ENCODE results near the gene USP32. TPM values are rescaled to one million over a fixed set of nuclear protein-coding genes. Genes with fewer than 3 reads are reported as not detected.
"Not testable (repeated sequence)": the region's sequence is repeated elsewhere in the genome, so short reads cannot be mapped to it uniquely, and the experiment has no call there.

USP32 gene
- total and polyA plus RNA-seq, 2 donors, result 18.2 to 63.7 TPM

DNA sequence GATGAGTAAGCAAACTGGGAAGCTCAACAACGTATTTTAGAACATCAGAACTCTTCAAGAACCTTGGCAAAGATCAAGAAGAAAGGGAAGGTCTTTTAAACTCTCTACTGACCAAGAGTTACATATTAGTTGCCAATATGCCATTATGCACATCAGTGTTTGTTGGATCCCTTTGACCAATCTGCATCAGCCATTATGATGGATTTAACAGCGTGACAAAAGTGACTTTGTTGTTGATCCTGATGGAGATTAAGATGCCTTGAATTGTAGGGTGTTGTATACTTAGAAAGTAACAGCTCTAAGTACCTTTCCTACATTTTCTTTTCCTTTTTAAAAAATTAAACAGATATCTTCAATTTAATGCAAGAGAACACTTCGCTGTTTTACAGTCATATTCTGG, 133.6 kb downstream of the USP32 start:
- Histone ChIP-seq H3K4me1 (ENCODE audit: insufficient read depth) (no peaks in the 10 kb centered on the region), H3K27ac (ENCODE audit: low read depth) (no peak overlapping the region), H3K4me3 (ENCODE audit: low read depth, low read length) (no peak overlapping the region), H3K36me3 (ENCODE audit: insufficient read depth) (no peaks in the 10 kb centered on the region)
- no peak for DNase-seq (ENCODE audit: extremely low spot score)
- WGBS, result 93% methylated on average over 3 of the region's 3 CpGs

DNA sequence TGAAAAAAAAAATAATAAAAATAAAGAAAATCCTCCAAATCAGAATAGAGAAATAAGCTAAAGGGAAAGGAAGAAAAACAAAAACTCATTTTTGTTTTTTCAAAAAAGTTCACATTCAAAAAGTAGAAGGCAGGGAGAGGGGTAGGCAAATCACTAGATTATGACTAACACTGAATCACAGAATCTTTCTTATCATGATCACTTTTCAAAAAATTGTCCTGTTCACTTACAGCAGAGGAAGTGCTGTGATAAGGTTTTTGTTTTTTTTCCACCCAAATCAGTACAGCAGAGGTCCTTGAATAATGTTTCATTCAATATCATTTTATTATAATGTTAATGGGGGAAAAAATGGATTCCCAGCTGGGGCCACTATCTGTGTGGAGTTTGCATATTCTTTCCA, 135.8 kb downstream of the USP32 start:
- Histone ChIP-seq H3K27ac (ENCODE audit: low read depth) (no peak overlapping the region), H3K4me3 (ENCODE audit: low read depth, low read length) (no peak overlapping the region), H3K4me1 (ENCODE audit: insufficient read depth) (no peaks in the 10 kb centered on the region), H3K36me3 (ENCODE audit: insufficient read depth) (no peaks in the 10 kb centered on the region)
- no peak for DNase-seq (ENCODE audit: extremely low spot score)

DNA sequence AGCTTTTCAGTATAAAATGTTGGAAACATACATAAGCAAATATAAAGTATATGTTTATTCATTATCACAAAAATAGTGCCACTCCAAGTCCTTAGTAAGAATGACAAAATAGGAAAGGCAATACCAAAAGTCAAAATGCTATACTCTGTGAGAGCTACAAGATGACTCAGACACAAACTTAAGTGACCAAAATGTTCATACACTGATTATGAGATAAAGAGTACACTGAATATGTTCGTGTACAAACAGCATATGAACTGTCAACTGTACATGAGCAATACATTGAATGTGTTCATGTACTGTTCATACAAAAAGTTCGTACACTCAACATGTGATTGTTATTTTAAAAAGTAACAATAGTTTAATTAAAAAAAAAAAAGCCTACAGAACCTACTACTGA, 138.9 kb downstream of the USP32 start:
- H3K4me3 ChIP-seq (ENCODE audit: low read depth, low read length), result no peak overlapping the region
- H3K36me3 ChIP-seq (ENCODE audit: insufficient read depth), result no peaks in the 10 kb centered on the region
- H3K4me1 ChIP-seq (ENCODE audit: insufficient read depth), result no peaks in the 10 kb centered on the region
- 92% methylated on average over 2 of the region's 2 CpGs for WGBS
- no peak overlapping the region for H3K27ac ChIP-seq (ENCODE audit: low read depth)
- no peak for DNase-seq (ENCODE audit: extremely low spot score)

DNA sequence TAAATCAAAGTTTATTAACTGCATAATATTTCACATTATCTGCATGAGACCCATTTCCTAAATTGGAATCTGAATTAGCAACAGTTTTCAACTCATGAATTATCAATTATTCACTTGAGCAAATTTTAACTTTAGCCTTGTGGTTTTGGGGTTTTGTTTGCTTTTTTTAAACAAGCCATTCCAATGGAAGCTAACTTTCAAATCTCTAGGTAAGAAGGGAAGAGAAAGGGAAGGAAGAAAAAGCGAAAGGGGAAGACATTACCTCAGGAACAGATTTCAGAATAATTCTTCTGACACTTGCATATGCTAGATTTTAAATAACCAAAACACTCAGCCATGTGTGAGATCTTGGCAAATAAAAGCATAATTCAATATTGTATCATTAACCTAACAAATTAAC, 139.5 kb downstream of the USP32 start:
- no peaks in the 10 kb centered on the region for H3K36me3 ChIP-seq (ENCODE audit: insufficient read depth)
- no peak overlapping the region for H3K4me3 ChIP-seq (ENCODE audit: low read depth, low read length)
- no peaks in the 10 kb centered on the region for H3K4me1 ChIP-seq (ENCODE audit: insufficient read depth)
- no peak overlapping the region for H3K27ac ChIP-seq (ENCODE audit: low read depth)
- DNase-seq (ENCODE audit: extremely low spot score), result no peak
- 91% methylated on average over 1 of the region's 1 CpG for WGBS

DNA sequence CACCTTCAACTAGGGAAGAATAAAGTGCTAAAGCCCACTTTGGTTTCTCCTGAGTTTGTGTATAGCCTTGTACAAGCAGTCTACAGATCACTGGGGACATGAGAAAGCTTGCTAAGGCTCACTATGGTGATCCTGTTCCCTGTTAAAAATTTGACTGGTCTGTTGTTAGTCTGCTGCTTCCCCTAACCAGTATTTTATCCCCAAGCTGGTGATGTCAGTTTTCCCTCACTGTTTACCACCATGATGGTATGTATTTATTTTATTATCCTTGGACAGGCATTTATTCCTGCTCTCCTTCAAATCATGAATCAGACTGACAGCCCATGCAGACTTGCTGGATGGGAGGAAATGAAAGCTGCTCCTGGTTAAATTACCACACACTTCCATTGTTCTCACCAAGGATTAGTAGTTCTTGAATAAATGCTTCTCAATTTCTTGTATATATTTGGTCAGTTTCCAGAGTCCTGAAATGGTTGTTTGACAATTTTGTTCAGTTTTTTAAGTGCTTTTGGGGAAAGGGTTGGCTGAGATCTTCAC, 142.6 kb downstream of the USP32 start:
- Histone ChIP-seq H3K36me3 (ENCODE audit: insufficient read depth) (no peaks in the 10 kb centered on the region), H3K4me1 (ENCODE audit: insufficient read depth) (no peaks in the 10 kb centered on the region), H3K4me3 (ENCODE audit: low read depth, low read length) (no peak overlapping the region), H3K27ac (ENCODE audit: low read depth) (no peak overlapping the region)
- no peak for DNase-seq (ENCODE audit: extremely low spot score)

DNA sequence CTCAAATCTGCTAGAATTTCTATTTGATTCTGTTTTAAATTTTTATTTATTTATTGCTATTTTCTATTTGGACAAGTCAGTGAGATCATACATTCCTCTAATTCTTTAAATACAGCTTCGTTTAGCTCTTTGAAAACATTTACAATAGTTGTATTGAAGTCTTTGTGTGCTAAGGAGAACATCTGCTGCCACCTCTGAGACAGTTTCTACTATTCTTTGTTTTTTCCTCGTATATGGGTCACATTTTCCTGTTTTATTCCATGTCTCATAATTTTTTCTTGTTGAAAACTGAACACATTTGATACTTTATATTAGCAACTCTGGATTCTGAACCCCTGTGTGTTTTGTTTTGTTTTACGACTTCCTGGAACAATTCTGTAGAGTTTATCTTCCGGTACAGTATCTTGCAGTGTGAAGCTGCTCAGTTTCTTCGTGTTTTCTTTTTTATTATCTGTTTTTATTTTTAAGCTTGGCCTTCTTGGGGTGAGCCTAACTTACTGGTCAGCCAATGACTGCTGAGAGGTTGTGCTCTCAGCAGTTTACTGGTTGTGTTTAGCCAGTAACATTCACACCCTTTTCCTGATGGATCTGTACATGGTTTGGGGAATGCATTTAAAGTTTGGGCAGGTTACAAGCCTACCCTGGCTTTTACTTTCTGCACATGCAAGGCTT, 143.2 kb downstream of the USP32 start:
- H3K27ac ChIP-seq (ENCODE audit: low read depth), result no peak overlapping the region
- no peaks in the 10 kb centered on the region for H3K36me3 ChIP-seq (ENCODE audit: insufficient read depth)
- 49% methylated on average over 5 of the region's 5 CpGs for WGBS
- no peaks in the 10 kb centered on the region for H3K4me1 ChIP-seq (ENCODE audit: insufficient read depth)
- no peak for DNase-seq (ENCODE audit: extremely low spot score)
- no peak overlapping the region for H3K4me3 ChIP-seq (ENCODE audit: low read depth, low read length)

DNA sequence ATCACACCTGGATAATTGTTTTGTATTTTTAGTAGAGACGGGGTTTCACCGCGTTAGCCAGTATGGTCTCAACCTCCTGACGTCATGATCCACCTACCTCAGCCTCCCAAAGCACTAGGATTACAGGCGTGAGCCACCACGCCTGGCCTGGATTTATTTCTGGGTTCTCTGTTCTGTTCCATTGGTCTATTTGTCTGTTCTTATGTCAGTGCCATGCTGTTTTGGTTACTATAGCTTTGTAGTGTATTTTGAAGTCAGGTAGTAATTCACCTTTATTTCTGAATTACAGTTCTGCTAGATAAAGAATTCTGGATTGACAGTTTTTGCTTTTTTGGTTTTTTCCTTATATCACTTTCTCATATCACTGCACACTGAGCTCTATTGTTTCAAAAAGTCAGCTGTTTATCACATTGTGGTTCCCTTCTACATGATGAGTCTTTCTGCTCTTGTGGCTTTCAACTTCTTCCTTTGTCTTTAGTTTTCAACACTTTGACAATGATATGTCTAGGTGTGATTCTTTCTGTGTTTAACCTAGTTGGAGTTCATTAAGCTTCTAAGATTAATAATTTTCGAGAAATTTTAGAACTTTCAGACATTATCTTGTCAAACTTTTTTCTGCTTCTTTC, 144.0 kb downstream of the USP32 start:
- Histone ChIP-seq H3K4me1 (ENCODE audit: insufficient read depth) (no peaks in the 10 kb centered on the region), H3K27ac (ENCODE audit: low read depth) (no peak overlapping the region), H3K4me3 (ENCODE audit: low read depth, low read length) (no peak overlapping the region), H3K36me3 (ENCODE audit: insufficient read depth) (no peaks in the 10 kb centered on the region)
- WGBS, result 97% methylated on average over 7 of the region's 7 CpGs
- no peak for DNase-seq (ENCODE audit: extremely low spot score)

DNA sequence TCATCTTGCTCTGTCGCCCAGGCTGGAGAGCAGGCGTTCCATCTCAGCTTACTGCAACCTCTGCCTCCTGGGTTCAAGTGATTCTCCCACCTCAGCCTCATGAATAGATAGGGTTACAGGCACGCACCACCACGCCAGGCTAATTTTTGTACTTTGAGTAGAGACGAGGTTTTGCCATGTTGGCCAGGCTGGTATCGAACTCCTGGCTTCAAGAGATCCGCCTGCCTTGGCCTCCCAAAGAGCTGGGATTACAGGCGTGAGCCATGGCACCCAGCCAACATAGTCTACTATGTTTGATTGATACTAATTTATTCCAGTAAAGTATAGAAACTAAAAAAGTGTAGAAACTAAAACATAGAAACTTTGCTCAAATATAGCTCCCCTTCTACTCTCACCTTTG, 147.3 kb downstream of the USP32 start:
- no peak overlapping the region for H3K27ac ChIP-seq (ENCODE audit: low read depth)
- no peak for DNase-seq (ENCODE audit: extremely low spot score)
- WGBS, result 95% methylated on average over 8 of the region's 8 CpGs

DNA sequence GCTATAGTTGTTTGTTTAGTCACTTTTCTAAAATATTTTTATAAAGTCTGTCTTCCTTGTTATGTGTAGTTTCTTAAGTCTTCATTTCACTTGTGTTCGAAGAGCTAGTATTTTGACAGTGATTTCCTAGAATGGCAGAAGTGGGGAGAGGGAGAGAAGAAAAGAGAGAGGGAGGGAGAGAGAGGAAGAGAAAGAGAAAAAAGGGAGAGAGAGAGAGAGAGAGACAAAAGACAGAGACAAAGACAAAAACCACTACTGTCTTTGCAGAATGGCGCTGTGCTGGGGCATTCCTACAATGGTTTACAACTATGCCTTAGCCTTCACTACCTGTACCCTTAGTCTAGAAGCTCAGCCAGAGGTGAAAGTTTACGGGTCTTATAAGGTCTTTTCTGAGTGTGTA, 151.6 kb downstream of the USP32 start:
- DNase-seq (ENCODE audit: extremely low spot score), result no peak
- WGBS, result 82% methylated on average over 3 of the region's 3 CpGs
- H3K36me3 ChIP-seq (ENCODE audit: insufficient read depth), result peaks cover 4% of the 10 kb centered on the region
- H3K4me1 ChIP-seq (ENCODE audit: insufficient read depth), result no peaks in the 10 kb centered on the region
- H3K4me3 ChIP-seq (ENCODE audit: low read depth, low read length), result no peak overlapping the region
- H3K27ac ChIP-seq (ENCODE audit: low read depth), result no peak overlapping the region

More for the DNA sequence above, 147.3 kb downstream of the USP32 start:
- H3K36me3 ChIP-seq (ENCODE audit: insufficient read depth), result no peaks in the 10 kb centered on the region
- H3K4me1 ChIP-seq (ENCODE audit: insufficient read depth), result no peaks in the 10 kb centered on the region
- no peak overlapping the region for H3K4me3 ChIP-seq (ENCODE audit: low read depth, low read length)

DNA sequence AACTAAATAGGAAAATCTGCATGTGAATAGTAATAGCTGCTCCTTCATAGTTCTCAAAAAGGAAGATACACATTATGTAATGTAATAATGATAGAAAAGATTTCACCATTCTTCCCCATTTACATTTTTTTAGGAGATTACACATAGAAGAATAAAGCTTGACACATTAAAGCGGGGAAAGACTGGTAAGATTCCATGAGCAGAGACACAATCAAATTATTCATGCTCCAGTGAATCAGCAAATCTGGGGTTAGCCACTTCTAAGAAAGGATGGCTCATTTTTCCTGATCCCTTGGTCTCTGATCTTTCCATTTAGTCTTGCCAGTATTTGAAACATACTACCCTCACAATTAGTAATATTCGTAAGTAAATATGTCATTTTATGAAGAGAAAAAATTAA, 160.2 kb downstream of the USP32 start:
- Histone ChIP-seq H3K36me3 (ENCODE audit: insufficient read depth) (peaks cover 4% of the 10 kb centered on the region), H3K4me1 (ENCODE audit: insufficient read depth) (no peaks in the 10 kb centered on the region), H3K4me3 (ENCODE audit: low read depth, low read length) (no peak overlapping the region), H3K27ac (ENCODE audit: low read depth) (no peak overlapping the region)
- DNase-seq (ENCODE audit: extremely low spot score), result no peak
- 86% methylated on average over 2 of the region's 2 CpGs for WGBS

DNA sequence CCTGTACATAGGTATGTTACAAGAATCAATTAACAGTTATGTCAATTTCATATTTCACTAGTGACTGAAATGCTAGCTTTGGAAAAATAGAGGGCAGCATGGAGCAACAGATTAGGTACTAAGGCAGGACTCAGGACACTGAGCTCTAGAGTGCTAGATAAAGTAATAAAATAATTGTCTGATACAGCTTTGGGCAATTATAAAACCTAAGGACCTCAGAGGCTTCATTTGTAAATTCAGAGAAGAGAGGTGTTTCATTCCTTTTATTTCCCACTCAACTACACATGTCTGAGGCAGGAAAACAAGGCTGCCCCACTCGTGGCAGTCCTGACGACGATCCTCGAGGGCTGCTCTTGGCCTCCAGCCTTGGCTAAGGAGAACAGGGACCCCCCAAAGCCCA, 160.7 kb downstream of the USP32 start:
- DNase-seq (ENCODE audit: extremely low spot score), result no peak
- WGBS, result 91% methylated on average over 4 of the region's 4 CpGs
- Histone ChIP-seq H3K4me3 (ENCODE audit: low read depth, low read length) (no peak overlapping the region), H3K4me1 (ENCODE audit: insufficient read depth) (no peaks in the 10 kb centered on the region), H3K36me3 (ENCODE audit: insufficient read depth) (peaks cover 4% of the 10 kb centered on the region), H3K27ac (ENCODE audit: low read depth) (no peak overlapping the region)

DNA sequence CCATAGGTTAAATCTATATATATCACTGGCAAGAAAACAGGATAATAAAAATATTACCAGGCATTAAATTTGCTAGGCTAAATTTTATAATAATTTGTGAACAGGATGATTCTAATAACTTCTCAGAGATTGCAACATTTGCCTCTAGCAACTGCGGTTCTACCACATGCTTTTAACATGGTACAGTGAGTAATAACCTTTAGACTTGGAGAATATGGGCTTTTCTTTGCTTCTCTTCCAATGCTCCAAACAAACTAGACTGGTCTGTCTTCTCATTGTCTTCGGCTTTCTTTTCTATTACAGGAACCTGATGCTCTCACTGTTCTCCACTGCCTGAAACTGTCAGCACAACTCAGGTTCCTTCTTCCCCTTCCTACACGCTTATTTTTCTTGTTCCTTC, 161.6 kb downstream of the USP32 start:
- no peak overlapping the region for H3K27ac ChIP-seq (ENCODE audit: low read depth)
- H3K4me3 ChIP-seq (ENCODE audit: low read depth, low read length), result no peak overlapping the region
- H3K36me3 ChIP-seq (ENCODE audit: insufficient read depth), result no peaks in the 10 kb centered on the region
- DNase-seq (ENCODE audit: extremely low spot score), result no peak
- H3K4me1 ChIP-seq (ENCODE audit: insufficient read depth), result no peaks in the 10 kb centered on the region
- 91% methylated on average over 3 of the region's 3 CpGs for WGBS

DNA sequence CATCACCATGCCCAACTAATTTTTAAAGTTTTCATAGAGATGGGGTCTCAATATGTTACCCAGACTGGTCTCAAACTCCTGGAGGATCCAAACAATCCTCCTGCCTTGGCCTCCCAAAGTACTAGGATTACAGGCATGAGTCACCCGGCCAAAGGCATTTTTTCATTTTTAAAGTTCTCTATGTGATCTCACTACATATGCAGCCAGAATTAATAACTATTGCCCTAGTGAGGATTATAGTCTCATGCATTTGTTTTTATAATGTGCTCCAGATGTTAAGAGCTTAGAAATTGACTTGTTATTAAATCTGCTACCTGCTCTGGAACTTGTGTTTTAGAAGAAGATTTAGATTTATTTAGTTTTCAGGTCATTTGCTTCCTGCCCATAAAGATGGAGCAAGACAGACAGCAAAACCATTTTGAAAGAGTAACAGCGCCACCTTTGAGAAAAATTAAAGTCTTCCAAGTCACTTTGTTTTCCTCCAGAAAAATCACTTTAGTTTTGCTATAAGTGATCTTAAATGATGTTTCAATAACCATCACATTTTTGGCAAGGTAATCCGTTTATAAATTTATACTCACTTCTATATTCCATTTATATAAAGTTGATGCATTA, 162.6 kb downstream of the USP32 start:
- no peak for DNase-seq (ENCODE audit: extremely low spot score)
- no peaks in the 10 kb centered on the region for H3K36me3 ChIP-seq (ENCODE audit: insufficient read depth)
- no peak overlapping the region for H3K27ac ChIP-seq (ENCODE audit: low read depth)
- H3K4me1 ChIP-seq (ENCODE audit: insufficient read depth), result no peaks in the 10 kb centered on the region
- 81% methylated on average over 3 of the region's 3 CpGs for WGBS
- no peak overlapping the region for H3K4me3 ChIP-seq (ENCODE audit: low read depth, low read length)

DNA sequence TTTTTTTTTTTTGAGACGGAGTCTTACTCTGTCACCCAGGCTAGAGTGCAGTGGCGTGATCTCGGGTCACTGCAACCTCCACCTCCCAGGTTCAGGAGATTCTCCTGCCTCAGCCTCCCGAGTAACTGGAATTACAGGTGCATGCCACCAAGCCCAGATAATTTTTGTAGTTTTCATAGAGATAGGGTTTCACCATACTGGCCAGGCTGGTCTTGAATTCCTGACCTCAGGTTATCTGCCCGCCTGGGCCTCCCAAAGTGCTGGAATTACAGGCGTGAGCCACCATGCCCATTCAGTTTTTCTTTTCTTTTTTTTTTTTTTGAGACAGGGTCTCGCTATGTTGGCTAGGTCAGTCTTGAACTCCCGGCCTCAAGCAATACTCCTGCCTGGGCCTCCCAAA, 164.7 kb downstream of the USP32 start:
- H3K4me1 ChIP-seq (ENCODE audit: insufficient read depth); H3K36me3 ChIP-seq (ENCODE audit: insufficient read depth); H3K27ac ChIP-seq (ENCODE audit: low read depth); DNase-seq (ENCODE audit: extremely low spot score); H3K4me3 ChIP-seq (ENCODE audit: low read depth, low read length): not testable (repeated sequence)
- 98% methylated on average over 8 of the region's 8 CpGs for WGBS
